Esophagus squamous epithelium (tissue), 5 donors: ENCODE results near the gene FXYD5. TPM values are rescaled to one million over a fixed set of nuclear protein-coding genes. Genes with fewer than 3 reads are reported as not detected.

ENCODE experiments used
- DNase-seq: peaks from one replicate; lab custom pipeline; 2025; lab: John Stamatoyannopoulos, UW
- H3K27ac ChIP-seq, 4 donors: fragments of 200-600 bp; sonication (generic); one replicate each; pipeline ENCODE4 v1.5.1; 2016 to 2019; ENCODE audit warnings: mild to moderate bottlenecking in 1 of 4
- H3K27me3 ChIP-seq, 4 donors: fragments of 200-600 bp; sonication (generic); 1 replicate in 3 of 4; 2 replicates in 1 of 4; pipeline versions ENCODE4 v1.5.1 to v1.6.0; 2017 to 2021; ENCODE audit warnings: antibody characterized with exemption in 1 of 4
- H3K36me3 ChIP-seq, 3 donors: fragments of 200-600 bp; sonication (generic); one replicate each; pipeline ENCODE4 v1.5.1; 2016 to 2019
- H3K4me1 ChIP-seq, 3 donors: fragments of 200-600 bp; sonication (generic); one replicate each; pipeline ENCODE4 v1.5.1; 2017 to 2019
- H3K4me3 ChIP-seq, 4 donors: fragments of 200-600 bp; sonication (generic); 1 replicate in 3 of 4; 2 replicates in 1 of 4; pipeline ENCODE4 v1.5.1; 2016 to 2019; ENCODE audit warnings: mild to moderate bottlenecking in 2 of 4, moderate library complexity in 1 of 4
- H3K9me3 ChIP-seq, 3 donors: fragments of 200-600 bp; sonication (generic); one replicate each; pipeline ENCODE4 v1.5.1; 2016 to 2019
- POLR2A ChIP-seq, 4 donors: fragments of 450-650 bp; IDR thresholded peaks; one replicate each; pipeline ENCODE4 v1.6.1; 2017; ENCODE audit warnings: antibody characterized with exemption in 4 of 4, mild to moderate bottlenecking in 4 of 4, moderate library complexity in 3 of 4
- WGBS, 2 donors: methylation state at CpG; one replicate each; pipeline ENCODE4 v1.1.5; 2018; 5-methylcytosine and 5-hydroxymethylcytosine counted together
- intact Hi-C: fragments of 100-400 bp; cut with DNase I; formaldehyde crosslinking; loops from one replicate; pipeline ENCODE4 v1.15.0; 2022
- total RNA-seq, 4 donors: library from RNA; depleted of rRNA; stranded (reverse); fragments of >200 nt; gene quantifications; one replicate each; pipeline ENCODE4 v1.1.0, GENCODE V29; 2016
- TF ChIP-seq, protein P1 (sequence below), 6 experiments: fragments of 450-650 bp in 4 of 6; fragments of 200-600 bp in 2 of 6; sonication (generic) in 2 of 6; IDR thresholded peaks; one replicate each; pipeline ENCODE4 v1.5.1; 2016 to 2019; ENCODE audit warnings: antibody characterized with exemption in 6 of 6, mild to moderate bottlenecking in 4 of 6, moderate library complexity in 4 of 6
- donor health status: DM: yes; HTN: yes; CAD: no.

Gene FXYD5
- total RNA-seq, 4 donors from 2014 or later, result 39.3 to 146 (median 45.7) TPM

DNA sequence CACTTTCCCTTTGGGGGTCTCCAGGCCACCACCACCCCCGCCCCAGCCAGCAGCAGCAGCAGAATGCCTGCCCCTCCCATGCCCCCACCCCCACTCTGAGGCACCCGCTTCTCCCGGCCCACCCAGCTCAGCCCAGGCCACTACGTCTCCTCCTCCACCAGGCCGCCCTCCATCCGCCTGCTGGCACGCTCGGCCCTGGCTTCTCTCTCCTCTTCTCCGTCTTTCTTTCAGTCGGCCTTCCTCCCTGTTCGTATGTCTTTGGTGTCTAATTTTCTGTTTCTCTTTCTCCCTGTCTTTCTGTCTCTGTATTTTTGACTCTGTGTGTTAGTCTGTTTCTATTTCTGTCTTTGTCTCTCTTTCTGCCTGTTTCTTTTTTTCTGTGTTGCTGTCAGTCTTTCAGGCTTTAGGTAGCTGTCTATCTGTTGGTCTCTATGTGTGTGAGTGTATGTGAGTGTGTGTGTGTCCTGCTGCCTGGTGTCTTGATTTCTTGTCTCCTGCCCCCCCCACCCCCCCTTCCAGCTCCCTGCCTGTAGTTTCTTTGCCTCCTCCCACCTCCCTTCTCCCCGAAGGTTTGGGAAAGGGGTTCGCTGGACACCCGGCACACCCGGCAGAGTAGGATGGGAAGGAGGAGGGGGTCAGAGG, 19.8 kb upstream of the FXYD5 start, which contains the start of gene LGI4:
LGI4 (minus strand) TSS at position 459 of the 642 bp plus-strand sequence; CDS start at position 80, 379 bp downstream.
- H3K4me1 ChIP-seq, result peaks cover 0 to 47% (median 20%) of the 10 kb centered on the region in 3 donors
- no peaks in the 10 kb centered on the region for H3K9me3 ChIP-seq
- no peak for DNase-seq
- peak within 1 kb of the TSS; percentile 53 to 93 (median 84) for H3K27ac ChIP-seq
- H3K36me3 ChIP-seq, result no peaks in the 10 kb centered on the region
- 59 to 67% methylated on average over 9 to 11 of the region's 15 CpGs for WGBS, 2 donors
- peak within 1 kb of the TSS in 3 of 4 donors; percentile 25 to 51 (median 39) for H3K4me3 ChIP-seq
- intact Hi-C loops, result no loop called here
- TF ChIP-seq, protein P1, sequence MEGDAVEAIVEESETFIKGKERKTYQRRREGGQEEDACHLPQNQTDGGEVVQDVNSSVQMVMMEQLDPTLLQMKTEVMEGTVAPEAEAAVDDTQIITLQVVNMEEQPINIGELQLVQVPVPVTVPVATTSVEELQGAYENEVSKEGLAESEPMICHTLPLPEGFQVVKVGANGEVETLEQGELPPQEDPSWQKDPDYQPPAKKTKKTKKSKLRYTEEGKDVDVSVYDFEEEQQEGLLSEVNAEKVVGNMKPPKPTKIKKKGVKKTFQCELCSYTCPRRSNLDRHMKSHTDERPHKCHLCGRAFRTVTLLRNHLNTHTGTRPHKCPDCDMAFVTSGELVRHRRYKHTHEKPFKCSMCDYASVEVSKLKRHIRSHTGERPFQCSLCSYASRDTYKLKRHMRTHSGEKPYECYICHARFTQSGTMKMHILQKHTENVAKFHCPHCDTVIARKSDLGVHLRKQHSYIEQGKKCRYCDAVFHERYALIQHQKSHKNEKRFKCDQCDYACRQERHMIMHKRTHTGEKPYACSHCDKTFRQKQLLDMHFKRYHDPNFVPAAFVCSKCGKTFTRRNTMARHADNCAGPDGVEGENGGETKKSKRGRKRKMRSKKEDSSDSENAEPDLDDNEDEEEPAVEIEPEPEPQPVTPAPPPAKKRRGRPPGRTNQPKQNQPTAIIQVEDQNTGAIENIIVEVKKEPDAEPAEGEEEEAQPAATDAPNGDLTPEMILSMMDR (IDR thresholded peaks at IDR 0.05), result no peak
- TF ChIP-seq POLR2A (IDR thresholded peaks at IDR 0.05), result no peak
- no peaks in the 10 kb centered on the region for H3K27me3 ChIP-seq

DNA sequence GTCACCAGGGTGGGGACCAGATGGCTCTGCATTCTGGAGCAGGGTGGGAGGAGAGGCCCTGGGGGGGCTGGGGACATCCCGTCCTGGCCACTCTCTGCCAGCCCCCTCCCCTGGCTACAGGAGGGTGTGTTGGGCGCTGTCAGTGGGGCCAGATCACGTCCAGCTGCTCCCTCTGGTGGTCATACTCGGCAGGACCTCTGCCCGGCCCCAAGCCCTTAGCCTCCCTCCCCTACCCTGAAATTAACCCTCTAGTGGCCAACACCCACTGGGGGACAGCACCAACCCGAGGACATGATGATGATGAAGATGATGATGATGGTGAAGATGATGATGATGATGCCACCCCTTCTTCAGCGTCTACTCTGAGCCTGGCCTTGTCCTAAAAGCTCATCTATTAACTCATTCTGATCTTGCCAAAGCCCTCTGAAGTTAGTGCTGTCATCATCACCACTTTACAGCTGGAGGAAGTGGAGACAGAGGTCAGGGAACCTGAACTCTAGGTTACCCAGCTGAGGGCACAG, 19.1 kb upstream of the FXYD5 start:
- Histone ChIP-seq H3K36me3 (no peaks in the 10 kb centered on the region), H3K9me3 (no peaks in the 10 kb centered on the region), H3K27ac (peak overlapping the region; percentile 53 to 93 (median 84)), H3K4me1 (peaks cover 0 to 54% (median 20%) of the 10 kb centered on the region in 3 donors), H3K27me3 (no peaks in the 10 kb centered on the region), H3K4me3 (peak overlapping the region in 3 of 4 donors; percentile 25 to 51 (median 39))
- WGBS, 2 donors, result 0% methylated on average over 1 to 2 of the region's 7 CpGs
- intact Hi-C loops, result no loop called here
- DNase-seq, result no peak
- TF ChIP-seq, protein P1 (IDR thresholded peaks at IDR 0.05), result peak; percentile 63 to 93 (median 91)
- no peak for TF ChIP-seq POLR2A (IDR thresholded peaks at IDR 0.05)

DNA sequence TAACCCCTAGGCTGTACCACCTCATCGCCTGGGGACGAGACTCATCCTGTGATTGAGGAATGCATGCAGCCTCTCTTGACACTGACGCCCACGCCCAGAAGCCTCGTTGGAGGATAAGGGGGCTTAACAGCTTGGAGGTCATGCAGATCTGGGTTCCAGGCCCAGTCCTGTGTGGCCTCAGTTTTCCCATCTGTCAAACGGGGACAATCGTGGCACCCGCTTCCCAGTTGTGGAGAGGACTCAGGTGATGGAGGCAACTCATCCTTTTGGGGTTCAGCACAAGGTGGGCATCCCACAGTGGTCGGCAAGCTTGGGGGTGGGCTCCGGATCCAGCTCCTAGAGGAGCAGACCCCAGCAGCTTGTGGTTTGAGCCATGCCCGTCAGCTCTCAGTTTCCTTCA, 18.3 kb upstream of the FXYD5 start:
- TF ChIP-seq POLR2A (IDR thresholded peaks at IDR 0.05), result no peak
- TF ChIP-seq, protein P1 (IDR thresholded peaks at IDR 0.05), result no peak
- WGBS, 2 donors, result 43 to 55% methylated on average over 3 to 8 of the region's 11 CpGs
- no peak for DNase-seq
- H3K36me3 ChIP-seq, result no peaks in the 10 kb centered on the region
- H3K4me3 ChIP-seq, result no peak overlapping the region
- peak overlapping the region in 3 of 4 donors; percentile 22 to 93 (median 92) for H3K27ac ChIP-seq
- H3K27me3 ChIP-seq, result no peaks in the 10 kb centered on the region
- peaks cover 0 to 60% (median 20%) of the 10 kb centered on the region in 3 donors for H3K4me1 ChIP-seq
- H3K9me3 ChIP-seq, result no peaks in the 10 kb centered on the region
- intact Hi-C loops, result no loop called here

DNA sequence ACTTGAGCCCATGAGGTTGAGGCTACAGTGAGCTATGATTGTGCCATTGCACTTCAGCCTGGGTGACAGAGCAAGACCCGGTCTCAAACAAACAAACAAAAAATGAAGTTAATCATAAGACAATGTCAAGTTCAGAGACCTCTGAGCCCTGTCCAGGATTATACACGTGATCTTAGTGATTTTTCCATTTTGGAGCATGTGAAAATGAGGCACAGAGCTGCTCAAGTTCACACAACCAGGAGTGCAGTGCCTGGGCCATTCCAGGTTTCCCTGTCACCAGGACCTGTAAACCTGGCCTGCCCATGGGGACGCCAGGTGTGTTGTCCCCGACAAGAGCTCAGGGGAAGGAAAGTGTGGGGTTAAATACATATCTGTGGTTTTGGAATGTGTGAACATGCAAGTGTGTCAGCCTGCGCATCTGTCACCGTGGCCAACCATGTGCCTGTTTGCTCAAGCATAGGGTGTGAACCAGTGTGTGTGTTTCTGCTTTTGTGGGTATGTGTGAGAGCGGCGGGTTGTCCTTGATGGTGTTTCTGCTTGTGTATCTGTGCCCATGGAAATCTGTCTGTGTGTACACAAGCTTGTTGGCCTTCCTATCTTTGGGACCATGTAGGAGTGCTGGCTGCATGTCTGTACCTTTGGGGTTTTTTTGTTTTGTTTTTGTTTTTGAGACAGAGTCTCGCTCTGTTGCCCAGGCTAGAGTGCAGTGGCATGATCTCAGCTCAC, 17.4 kb upstream of the FXYD5 start:
- TF ChIP-seq, protein P1 (IDR thresholded peaks at IDR 0.05), result no peak
- no peak for TF ChIP-seq POLR2A (IDR thresholded peaks at IDR 0.05)
- no peak for DNase-seq
- Histone ChIP-seq H3K36me3 (no peaks in the 10 kb centered on the region), H3K4me3 (no peak overlapping the region), H3K27me3 (peaks cover 0 to 8% (median 1%) of the 10 kb centered on the region in 4 donors), H3K9me3 (no peaks in the 10 kb centered on the region), H3K4me1 (peaks cover 9 to 69% (median 28%) of the 10 kb centered on the region in 3 donors), H3K27ac (peak overlapping the region in 3 of 4 donors; percentile 9 to 93 (median 92))
- 41 to 45% methylated on average over 4 to 8 of the region's 9 CpGs for WGBS, 2 donors
- intact Hi-C loops, result no loop called here
